Astrocyte (in vitro differentiated cells and primary cell): ENCODE data around the gene SBDS.
"Not testable (repeated sequence)": the region's sequence is repeated elsewhere in the genome, so short reads cannot be mapped to it uniquely, and the experiment has no call there.

Experiments used
- CTCF ChIP-seq: IDR thresholded peaks from 2 replicates; pipeline ENCODE4 v1.5.1; 2011; ENCODE audit warnings: low read depth, mild to moderate bottlenecking, inconsistent platforms, low read length, moderate library complexity; ENCODE audit not compliant: insufficient read depth
- EZH2 ChIP-seq: IDR thresholded peaks from 2 replicates; pipeline ENCODE4 v1.6.1; 2012; ENCODE audit warnings: mild to moderate bottlenecking, low read length, inconsistent platforms; ENCODE audit not compliant: insufficient read depth

- not testable (repeated sequence) for TF ChIP-seq EZH2, CTCF
Measured at GRCh38 chr7:67009677-67010076, 14.3 kb upstream of the SBDS start.
